ENCODE data around the gene ILDR1.

The ILDR1 gene

GRCh38 chr3:122004991-122005565 is 17.0 kb downstream of the ILDR1 start:
- H3K36me3 ChIP-seq (ENCODE audit: control insufficient read depth, insufficient read depth, low read length): peaks cover 9% of the 10 kb centered on the region
- H3K4me3 ChIP-seq (replicated peaks; ENCODE audit: low read depth, low read length): no peak overlapping the region; the same call in 1 of the 2 replicates
- TF ChIP-seq CTCF (IDR thresholded peaks at IDR 0.05; ENCODE audit: insufficient read depth, low read length, poor library complexity, severe bottlenecking): no peak
- peak; percentile 82 for DNase-seq (ENCODE audit: extremely low read depth, insufficient read length)
- no peaks in the 10 kb centered on the region for H3K27me3 ChIP-seq (replicated peaks; ENCODE audit: control insufficient read depth, insufficient read depth, low read length)

- no peak for TF ChIP-seq CTCF (IDR thresholded peaks at IDR 0.05; ENCODE audit: insufficient read depth, low read length, poor library complexity, severe bottlenecking)
- no peaks in the 10 kb centered on the region for H3K27me3 ChIP-seq (replicated peaks; ENCODE audit: control insufficient read depth, insufficient read depth, low read length)
- H3K4me3 ChIP-seq (replicated peaks; ENCODE audit: low read depth, low read length): no peak overlapping the region; the same call in 1 of the 2 replicates
- DNase-seq (ENCODE audit: extremely low read depth, insufficient read length): no peak
- H3K36me3 ChIP-seq (ENCODE audit: control insufficient read depth, insufficient read depth, low read length): peaks cover 9% of the 10 kb centered on the region
Measured at GRCh38 chr3:122004107-122004506, 17.9 kb downstream of the ILDR1 start.

GRCh38 chr3:122003606-122004005 is 18.4 kb downstream of the ILDR1 start:
- DNase-seq (ENCODE audit: extremely low read depth, insufficient read length): no peak
- TF ChIP-seq CTCF (IDR thresholded peaks at IDR 0.05; ENCODE audit: insufficient read depth, low read length, poor library complexity, severe bottlenecking): no peak
- Histone ChIP-seq H3K4me3 (replicated peaks; ENCODE audit: low read depth, low read length) (peak overlapping the region; percentile 15; the same call in 1 of the 2 replicates), H3K36me3 (ENCODE audit: control insufficient read depth, insufficient read depth, low read length) (peaks cover 10% of the 10 kb centered on the region), H3K27me3 (replicated peaks; ENCODE audit: control insufficient read depth, insufficient read depth, low read length) (no peaks in the 10 kb centered on the region)

- DNase-seq (ENCODE audit: extremely low read depth, insufficient read length): peak; percentile 74
- no peak for TF ChIP-seq CTCF (IDR thresholded peaks at IDR 0.05; ENCODE audit: insufficient read depth, low read length, poor library complexity, severe bottlenecking)
- H3K4me3 ChIP-seq (replicated peaks; ENCODE audit: low read depth, low read length): no peak overlapping the region
- peaks cover 11% of the 10 kb centered on the region for H3K36me3 ChIP-seq (ENCODE audit: control insufficient read depth, insufficient read depth, low read length)
- H3K27me3 ChIP-seq (replicated peaks; ENCODE audit: control insufficient read depth, insufficient read depth, low read length): no peaks in the 10 kb centered on the region
Measured at GRCh38 chr3:122003112-122003511, 18.9 kb downstream of the ILDR1 start.

GRCh38 chr3:122002611-122003010 is 19.4 kb downstream of the ILDR1 start:
- no peak for DNase-seq (ENCODE audit: extremely low read depth, insufficient read length)
- Histone ChIP-seq H3K4me3 (replicated peaks; ENCODE audit: low read depth, low read length) (no peak overlapping the region), H3K27me3 (replicated peaks; ENCODE audit: control insufficient read depth, insufficient read depth, low read length) (no peaks in the 10 kb centered on the region), H3K36me3 (ENCODE audit: control insufficient read depth, insufficient read depth, low read length) (peaks cover 11% of the 10 kb centered on the region)
- no peak for TF ChIP-seq CTCF (IDR thresholded peaks at IDR 0.05; ENCODE audit: insufficient read depth, low read length, poor library complexity, severe bottlenecking)

- TF ChIP-seq CTCF (IDR thresholded peaks at IDR 0.05; ENCODE audit: insufficient read depth, low read length, poor library complexity, severe bottlenecking): no peak
- no peak for DNase-seq (ENCODE audit: extremely low read depth, insufficient read length)
Measured at GRCh38 chr3:122001892-122002291, 20.2 kb downstream of the ILDR1 start.

More at GRCh38 chr3:122001892-122002291, 20.2 kb downstream of the ILDR1 start:
- no peaks in the 10 kb centered on the region for H3K27me3 ChIP-seq (replicated peaks; ENCODE audit: control insufficient read depth, insufficient read depth, low read length)
- H3K36me3 ChIP-seq (ENCODE audit: control insufficient read depth, insufficient read depth, low read length): peaks cover 8% of the 10 kb centered on the region
- no peak overlapping the region for H3K4me3 ChIP-seq (replicated peaks; ENCODE audit: low read depth, low read length)
